ENCODE measurements around the gene TBXT. TPM values are rescaled to one million over a fixed set of nuclear protein-coding genes. Genes with fewer than 3 reads are reported as not detected.
"Not testable (repeated sequence)": the region's sequence is repeated elsewhere in the genome, so short reads cannot be mapped to it uniquely, and the experiment has no call there.

Gene TBXT, protein sequence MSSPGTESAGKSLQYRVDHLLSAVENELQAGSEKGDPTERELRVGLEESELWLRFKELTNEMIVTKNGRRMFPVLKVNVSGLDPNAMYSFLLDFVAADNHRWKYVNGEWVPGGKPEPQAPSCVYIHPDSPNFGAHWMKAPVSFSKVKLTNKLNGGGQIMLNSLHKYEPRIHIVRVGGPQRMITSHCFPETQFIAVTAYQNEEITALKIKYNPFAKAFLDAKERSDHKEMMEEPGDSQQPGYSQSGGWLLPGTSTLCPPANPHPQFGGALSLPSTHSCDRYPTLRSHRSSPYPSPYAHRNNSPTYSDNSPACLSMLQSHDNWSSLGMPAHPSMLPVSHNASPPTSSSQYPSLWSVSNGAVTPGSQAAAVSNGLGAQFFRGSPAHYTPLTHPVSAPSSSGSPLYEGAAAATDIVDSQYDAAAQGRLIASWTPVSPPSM
- not detected for total RNA-seq

DNA sequence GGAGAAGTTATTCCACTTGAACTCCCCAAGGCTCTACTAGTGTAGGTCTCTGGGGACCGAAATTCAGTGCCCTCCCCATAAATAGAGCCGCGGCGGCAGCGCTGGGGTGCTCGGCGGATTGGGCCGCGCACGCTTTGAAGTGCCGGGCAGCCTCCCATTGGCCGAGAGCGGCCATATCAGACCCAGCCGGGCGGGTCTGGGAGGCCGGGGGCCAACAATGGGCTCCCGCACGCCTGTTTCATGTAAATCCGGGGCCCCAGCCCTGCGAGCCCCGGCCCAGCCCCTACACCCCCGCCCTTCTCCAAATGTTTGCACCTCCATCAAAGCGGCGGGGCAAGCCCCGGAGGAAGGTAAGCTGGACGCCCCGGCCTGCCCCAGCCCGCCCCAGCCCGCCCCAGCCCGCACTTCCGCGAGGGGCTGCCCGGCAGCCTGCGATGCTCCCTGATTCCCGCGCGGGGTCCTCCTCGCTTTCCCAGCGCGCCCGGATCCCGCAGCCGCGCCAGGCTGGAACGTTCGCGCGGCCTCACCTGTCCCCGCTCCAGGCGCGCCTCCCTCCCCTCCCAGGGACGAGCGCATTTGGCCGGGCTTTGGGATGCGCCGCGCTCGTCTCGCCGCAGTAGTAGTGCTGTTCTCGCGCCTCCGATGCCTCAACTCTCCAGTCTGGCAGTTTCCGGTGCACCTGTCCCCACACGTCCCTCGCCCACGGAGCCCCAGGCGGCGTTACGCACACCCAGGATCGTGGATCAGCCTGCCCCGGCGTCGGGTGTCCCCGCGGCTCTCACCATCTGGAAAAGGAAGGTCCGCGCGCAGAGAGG lies at the start of gene TBXT:
Gene TBXT, minus strand, starts transcription at position 51 of the 815 bp plus-strand sequence. CDS start 260 bp downstream, outside the sequence.
- no peak for DNase-seq

DNA sequence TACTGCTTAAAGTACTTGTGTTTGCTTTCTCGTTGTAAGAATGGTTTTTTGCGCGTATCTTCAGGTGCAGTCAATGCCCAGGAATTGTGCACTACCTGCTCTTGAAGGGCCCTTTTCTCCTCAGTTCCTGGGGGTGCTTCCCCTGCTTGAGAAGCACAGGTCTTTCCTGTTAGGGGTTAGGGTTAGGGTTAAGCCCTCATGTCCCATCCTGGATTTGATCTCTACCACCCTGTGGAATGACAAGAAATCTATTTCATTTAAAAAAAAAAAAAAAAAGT lies 39.6 kb upstream of the TBXT start:
- no peak for DNase-seq

DNA sequence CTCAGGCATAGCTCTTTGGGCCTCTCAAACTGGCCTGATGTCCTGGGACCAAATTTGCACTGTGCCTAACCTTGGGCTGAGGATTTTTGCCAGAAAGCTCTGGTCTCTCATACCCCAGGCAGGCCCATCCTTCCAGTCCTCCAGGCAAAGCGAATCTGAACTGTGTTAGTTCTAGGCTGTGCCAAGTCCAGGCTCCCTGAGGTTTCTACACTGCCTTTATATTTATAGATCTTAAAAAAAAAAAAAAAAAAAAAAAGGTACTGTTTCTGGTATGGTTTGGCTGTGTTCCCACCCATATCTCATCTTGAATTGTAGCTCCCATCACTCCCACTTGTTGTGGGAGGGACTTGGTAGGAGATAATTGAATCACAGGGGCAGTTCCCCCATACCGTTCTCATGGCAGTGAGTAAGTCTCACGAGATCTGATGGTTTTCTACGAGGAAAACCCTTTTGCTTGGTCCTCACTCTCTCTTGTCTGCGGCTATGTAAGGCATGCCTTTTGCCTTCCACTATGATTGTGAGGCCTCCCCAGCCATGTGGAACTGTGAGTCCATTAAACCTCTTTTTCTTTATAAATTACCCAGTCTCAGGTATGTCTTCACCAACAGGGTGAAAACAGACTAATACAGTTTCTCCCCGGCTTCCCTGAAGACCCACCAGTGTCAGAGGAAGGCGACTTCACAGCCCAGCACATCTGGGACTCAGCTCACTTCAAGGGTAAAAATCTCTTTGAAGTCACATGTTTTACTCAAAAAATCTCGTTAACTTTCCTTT lies 39.0 kb upstream of the TBXT start:
- no peak for DNase-seq

DNA sequence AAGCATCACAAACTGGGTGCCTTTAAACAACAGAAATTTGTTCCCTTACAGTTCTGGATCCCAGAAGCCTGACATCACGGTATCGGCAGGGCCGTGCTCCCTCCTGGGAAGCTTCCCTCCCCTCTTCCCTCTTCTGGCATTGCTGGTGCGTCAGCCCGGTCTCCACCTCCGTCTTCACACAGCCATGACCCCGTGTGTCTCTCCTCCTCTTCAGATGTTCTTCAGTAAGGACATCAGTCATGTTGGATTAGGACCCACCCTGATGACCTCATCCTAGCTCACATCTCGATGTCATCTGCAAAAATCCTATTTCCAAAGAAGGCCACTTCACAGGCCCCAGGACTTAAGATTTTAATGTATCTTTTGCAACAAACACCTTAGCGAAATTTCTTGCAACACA lies 38.4 kb upstream of the TBXT start:
- DNase-seq, result no peak

DNA sequence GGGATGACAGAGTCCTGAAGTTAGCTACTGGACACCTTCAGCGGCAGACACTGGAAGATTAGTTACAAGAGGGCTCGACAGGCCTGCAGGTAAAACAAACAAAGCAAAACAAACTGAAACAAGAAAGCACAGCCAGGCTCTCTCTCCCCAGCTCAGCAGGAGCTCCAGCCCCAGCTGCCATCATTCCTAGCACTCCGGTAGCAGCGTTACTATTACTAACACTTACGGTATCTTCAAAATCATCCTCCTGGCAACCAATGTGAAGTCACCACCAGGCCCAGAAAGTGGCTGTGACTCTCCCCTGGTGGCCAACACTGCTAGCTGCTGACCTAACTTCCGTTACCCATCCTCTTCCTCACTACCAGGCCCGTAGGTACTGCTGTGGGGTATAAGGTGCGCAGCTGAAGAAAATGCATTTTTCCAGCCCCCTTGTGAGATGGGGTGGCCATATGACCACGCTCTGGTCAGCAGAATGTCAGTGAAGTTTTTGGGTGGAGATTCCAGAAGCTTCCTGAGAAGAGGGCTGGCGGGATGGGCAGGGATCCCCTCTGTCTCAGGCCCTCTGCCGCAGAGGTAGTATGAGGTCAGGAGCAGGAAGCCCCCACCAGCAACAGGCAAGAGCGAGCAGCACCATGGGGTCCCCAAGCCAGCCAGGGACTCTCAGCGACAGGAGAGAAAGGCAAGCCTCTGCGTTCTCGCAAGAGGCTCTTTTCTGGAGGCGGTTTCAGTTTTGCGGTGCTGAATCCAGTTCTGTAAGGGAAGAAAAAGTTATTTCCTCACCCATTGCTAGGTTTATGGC lies 37.4 kb upstream of the TBXT start:
- DNase-seq, result no peak

DNA sequence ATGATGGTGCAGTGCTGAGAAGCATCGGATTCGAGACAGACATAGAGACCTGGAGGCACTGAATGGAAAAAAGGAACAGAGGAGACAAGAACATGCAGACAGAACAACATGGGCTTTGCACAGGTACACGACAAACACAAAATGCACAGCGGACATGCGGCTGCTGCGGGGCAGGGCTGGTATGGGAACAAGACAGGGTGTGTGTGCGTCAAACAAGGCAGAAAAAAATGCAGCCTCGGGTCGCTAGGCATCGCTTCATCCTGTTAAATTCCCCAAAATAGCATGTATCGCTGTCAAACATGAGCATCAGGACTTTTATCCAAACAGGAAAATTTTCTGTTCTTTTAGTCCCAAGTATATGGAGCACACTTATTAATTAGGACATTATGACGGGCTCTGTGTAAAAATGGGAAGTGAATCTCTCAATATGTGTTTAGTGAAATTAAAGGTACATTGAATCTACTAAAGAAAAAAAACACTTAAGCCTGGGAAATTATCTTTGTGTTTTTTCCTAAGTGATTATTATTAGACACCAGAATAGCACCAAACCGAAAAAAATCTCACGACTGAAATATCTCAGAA lies 36.1 kb upstream of the TBXT start:
- no peak for DNase-seq

DNA sequence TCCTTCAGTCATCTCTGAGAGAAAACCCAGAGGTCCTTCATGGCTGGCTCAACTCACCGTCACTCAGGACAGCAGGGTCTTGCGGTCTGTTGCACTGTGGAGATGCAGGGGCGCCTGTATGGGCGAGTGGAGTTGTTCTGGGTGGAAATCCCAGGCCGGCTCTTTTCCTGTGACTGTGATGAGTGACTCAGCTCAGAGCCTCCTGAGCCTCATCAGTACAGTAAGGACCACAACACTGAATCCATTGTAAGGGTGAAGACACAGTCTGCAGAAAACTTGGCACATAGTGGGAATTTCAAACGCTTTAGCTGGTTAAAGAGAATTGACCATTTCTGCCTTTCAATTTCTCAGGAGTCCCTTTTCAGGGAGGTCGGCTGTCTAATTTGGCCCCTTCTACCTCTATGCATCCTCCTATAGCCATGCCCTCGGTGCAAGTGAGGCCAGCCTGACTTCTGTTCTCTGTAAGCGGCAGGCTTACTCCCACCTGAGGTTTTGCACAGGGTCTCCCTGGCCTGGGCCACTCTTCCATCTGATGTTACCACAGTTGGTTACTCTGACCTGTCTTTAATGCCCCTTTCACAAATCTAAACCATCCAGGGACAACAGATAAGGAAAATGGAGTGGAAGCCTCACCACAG lies 35.5 kb upstream of the TBXT start:
- DNase-seq, result no peak

DNA sequence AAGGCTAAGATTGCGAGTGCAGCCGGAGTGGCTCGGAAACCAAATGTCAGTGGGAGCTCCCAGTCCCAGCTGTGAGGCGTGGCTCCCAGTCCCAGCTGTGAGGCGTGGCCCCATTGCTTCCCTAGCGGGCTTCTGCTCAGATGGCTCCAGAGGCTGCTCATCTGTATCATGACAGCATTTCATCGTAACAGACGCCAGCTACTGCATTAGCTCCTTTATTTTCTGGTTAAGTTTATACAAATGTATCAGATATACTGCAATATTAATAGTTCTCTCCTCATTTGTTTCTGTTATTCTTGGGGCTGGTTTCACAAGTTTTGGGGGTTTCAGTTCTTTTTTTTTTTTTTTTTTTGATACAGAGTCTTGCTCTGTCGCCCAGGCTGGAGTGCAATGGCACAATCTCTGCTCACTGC lies 34.7 kb upstream of the TBXT start:
- peak; percentile 35 for DNase-seq

DNA sequence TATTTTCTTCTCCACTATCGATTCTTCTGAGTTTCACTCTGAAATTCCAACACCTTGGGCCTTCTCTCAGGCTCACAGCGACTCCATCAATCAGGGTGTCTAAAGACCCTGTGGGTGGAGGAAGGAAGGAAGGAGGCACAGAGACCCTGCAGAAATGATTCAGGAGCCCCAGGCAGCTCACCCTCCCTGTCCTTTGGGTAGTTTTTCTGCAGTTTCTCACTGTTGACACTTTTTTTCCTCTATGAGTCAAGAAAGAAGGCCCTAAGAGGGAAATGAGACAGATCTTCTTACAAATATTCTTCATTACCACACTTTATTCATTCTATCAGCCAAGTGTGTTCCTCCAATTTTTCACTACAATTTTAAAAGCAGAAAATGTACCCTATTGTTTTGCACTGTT lies 34.2 kb upstream of the TBXT start:
- DNase-seq, result no peak

DNA sequence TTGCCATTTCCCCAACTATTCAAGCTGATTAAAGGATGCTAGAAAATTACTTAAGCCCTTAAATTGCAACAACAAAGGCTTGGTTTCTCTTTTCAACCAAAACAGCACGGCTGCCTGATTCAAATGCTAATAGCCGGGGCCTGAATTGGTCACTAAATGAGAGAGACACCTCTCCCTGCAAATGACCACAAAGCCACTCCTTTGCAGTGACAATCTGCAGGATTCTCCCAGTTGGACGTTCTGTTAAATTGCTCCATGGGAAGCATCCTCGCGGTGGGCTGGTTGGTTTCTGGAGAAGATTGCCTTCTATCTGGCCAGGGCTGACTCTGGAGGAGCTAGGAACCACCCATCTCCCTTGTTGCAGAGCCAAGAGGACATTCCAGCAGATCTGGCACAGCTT lies 29.7 kb upstream of the TBXT start:
- DNase-seq, result no peak

DNA sequence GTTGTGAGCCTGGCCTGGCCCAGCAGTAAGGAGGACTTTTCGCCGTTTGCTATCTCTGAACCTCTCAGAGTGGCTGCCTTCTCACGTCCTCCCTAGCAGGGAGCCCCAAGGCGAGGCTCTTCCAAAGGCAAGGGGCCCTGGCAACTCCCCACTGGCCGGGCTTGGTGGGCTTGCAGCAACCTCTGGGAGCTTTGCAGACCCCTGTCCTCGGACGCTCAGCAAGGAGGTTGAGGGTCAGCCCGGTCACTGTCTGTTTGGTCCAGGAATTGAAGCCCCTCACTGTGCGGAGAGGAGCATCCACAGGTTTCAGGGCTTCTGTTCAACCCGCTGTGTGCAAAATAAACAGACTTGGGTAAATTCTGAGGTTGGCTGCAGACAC lies 28.2 kb upstream of the TBXT start:
- no peak for DNase-seq

DNA sequence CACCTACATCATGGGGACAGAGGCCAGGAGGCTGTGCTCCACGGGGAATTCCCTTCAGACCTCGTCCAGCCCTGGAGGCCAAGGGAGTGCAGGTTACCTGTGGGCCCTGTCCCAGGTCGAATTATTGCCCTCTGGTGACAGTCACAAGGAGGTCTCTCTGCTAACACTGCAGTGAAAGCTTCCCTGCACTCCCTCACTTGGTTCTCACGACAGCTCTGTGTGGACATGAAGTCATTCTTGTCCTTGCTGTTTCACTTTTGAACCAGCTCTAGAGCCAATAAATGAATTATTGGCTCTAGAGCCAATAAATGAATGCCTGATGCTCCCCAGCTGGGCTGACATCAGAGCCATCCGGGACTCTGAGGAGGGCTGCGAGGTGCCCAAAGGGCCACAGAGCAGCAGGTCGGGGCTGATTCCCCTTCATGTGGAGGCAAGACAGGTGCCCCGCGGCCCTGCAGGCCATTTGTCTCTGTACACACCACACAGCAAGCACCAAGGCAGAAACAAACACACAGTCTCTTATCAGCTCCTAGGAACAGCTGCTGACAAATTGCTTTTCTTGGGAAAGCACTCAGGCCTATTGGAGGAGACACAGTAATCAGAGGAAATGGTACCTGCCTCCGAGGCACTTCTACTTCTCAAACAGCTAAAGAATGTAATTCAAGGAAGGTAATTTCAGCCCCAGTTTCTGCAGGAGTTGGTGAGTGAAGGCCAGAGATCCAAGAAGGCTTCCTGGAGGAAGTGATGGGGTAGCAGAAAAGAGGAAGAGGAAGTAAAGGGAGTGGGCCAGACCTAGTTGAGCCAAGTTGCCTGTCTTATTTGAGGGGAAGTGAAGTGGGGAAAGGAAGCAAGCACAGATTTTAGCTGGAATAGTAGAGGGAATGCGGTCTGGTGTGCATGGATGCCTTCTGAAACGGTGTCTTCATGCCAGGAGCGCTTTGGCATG lies 27.5 kb upstream of the TBXT start:
- DNase-seq, result no peak

DNA sequence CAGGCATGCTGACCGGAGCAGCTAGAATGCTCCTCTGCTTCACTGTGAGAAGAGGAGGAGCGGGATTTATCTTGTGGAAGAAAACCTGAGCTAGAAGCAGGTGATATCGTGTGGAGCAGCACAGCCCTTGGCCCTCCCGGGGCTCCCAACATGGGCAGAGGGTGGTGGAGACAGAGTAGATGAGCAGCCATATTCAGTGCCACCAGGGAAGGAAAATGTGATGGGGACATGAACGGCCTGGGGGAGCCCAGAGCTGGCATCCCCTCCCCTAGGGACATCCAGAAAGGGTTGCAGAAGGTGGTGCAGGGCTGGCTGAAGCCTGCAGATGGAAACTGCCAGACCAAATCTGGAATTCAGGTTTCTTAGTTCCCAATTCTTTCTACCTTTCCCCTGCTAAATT lies 24.9 kb upstream of the TBXT start:
- DNase-seq, result no peak

DNA sequence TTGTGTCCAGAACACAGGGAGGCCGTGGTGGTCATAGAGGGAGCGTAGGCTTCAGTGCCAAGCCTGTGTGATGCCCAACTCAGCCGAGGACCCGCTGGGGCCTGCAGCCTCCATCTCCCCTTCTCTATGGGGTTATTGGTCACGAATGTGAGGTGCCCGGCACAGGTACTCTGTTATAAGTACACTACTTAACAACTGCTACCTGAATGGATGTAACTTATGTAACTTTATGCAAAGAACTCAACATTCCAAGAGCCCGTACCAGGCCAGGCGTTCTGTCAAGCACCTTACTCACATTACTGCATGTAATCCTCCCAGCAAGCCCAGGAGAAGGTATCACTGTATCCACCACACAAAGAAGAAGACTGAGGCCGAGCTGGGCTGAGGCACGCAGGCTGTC lies 24.5 kb upstream of the TBXT start:
- DNase-seq, result no peak

DNA sequence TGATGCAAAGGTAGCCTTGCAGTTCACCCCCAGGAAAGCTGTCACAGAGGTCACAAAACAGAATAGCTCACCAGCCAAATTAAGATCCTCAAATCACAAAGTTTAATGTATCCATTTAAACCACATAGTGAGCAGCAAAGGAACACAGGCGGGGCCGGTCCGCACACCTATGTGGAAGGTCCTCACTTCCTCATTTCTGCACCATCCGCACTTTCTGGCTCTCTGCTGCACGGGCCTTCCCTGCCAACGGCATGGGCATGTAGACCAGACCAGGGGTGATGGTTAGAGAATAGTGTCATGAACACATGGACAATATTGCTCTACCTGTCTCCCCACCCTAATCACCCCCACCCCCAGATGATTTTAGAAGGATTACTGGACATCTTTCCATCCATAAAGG lies 12.1 kb upstream of the TBXT start:
- DNase-seq, result no peak

DNA sequence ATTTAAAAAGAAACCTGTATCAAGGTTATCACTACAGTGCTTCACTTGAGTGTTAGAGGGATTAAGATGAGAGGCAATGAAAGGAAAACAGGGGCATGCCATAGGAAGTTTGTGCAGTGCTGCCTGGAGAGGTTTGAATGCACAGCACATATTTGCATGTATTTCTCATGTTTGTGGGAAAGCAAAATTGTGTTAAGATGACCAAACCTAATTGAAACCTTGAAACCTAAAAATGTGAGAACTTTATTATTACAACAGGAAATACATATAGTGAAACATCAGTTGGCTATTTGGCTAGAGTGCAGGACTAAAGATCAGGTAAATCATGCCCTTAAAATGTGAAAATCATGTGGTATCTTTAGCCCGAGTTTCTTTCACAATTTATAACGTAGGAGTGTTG lies 8.5 kb upstream of the TBXT start:
- no peak for DNase-seq

DNA sequence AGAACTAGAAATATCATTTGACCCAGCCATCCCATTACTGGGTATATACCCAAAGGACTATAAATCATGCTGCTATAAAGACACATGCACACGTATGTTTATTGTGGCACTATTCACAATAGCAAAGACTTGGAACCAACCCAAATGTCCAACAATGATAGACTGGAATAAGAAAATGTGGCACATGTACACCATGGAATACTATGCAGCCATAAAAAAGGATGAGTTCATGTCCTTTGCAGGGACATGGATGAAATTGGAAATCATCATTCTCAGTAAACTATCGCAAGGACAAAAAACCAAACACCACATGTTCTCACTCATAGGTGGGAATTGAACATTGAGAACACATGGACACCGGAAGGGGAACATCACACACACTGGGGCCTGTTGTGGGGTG lies 7.4 kb upstream of the TBXT start:
- DNase-seq, result not testable (repeated sequence)

DNA sequence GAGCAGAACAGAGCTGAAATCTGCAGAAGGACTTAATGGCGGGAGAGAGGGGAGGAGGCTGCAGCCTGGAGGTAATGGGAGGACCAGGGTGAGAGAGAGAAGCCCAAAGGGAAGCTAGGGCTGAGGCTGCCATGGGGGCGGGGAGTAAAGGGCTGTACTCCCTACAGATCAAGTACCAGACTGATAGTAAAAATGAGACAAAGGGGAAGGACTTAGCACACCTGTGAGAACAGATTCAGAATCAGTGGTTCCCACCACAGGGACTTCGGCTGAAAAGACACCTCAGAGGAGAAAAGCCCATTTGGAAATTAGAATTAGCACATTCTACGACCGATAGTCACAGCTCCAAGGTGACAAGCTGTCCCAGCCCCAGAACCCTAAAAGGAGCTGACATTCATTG lies 6.4 kb upstream of the TBXT start:
- DNase-seq, result no peak

DNA sequence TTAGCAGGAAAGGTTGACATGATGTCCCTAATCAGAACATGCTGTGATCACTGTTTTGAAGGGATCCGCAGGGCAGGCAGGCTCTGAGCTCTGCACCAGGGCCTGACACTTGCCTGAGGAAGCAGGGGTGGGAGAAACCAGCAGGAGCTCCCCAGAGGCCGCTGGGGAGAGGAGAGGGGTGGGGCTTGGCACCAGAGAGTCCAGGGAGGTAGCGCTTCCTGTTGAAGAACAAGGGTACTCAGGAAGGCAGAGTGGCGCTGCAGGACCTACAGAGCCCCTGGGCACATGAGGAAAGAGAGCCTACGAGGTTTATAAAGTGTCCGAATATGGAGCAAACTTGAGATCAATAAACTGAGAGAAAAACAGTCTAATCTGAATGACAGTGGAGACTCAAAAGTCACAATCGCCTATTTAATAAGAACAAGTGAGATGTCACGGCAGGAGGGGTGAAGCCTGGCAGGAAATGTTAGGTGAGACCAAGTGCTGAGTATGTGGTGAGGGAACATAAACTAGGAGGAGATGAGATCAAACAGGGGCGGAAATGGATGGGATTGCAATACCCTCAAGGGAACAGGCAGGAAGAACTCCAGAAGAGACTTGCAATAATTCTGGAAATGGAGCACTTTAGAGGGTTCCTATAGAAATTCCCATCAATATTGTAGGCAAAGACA lies 5.8 kb upstream of the TBXT start:
- DNase-seq, result no peak

DNA sequence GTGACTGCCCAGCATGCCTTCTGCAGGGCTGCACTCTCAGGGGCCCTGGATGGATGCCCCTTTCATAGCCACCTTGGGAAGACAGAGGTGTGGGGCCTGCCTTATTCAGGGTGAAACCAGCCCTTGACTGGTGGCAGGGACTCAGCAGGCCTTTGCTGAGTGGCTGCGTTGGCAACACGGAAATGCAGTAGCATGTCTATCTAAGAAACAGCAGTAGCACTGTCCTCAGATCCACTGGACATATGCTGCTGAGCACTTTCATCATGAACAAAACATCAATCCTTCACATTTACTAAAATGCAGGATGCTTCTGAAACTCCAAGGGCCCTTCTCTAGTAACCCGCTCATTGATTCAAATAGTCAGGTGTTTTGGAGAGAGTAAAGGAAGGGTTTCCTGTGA lies 4.9 kb upstream of the TBXT start:
- DNase-seq, result no peak
